Stimulated activated CD8-positive, alpha-beta memory T cell treated with anti-CD3 and anti-CD28 coated beads, Interleukin-12 subunit alpha, Interleukin-12 subunit beta, amount 100 ng/mL, for 1 hour (primary cell): ENCODE data around the gene TRPM5.
A peak's percentile ranks its signal among the peaks of the same experiment; 100 is the strongest.

Source experiments
- DNase-seq: peaks from one replicate; pipeline ENCODE4 v3.0.0-alpha.2; 2020; ENCODE audit warnings: low read depth

The TRPM5 gene

DNA sequence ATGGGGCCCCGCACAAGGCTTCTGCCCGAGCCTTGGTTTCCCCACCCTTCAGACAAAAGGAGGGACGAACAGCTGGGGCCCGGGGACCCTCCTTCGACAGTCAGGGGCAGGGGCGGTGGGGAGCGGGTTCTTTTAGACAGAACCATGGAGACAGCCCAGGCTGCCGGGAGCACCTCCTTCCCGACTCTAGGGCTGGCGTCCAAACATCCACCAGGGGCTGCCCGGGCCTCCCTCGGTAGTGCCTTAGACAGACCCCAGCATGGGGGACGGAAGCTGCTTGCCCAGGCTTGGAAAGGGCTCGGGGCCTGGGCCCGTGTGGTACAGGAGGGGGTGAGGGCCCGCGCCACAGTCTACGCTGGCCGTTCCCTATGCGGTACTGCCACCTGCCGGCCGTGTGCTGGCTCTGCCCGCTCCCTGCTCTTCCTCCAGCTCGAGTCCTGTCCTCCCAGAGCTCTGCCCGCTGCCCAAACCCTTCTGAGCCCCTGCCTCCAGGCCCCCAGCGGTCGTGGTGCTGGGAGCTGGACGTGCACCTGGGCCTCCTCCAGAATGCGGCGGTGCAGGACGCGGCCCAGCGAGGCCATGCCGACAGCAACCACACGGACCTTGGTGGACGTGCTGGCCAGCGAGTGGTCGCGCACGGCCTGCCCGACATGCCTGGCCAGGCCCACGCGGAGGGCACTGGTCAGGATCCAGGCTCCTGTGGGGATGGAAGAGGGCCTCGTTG lies 23.6 kb downstream of the TRPM5 start:
- peak; percentile 62 for DNase-seq

DNA sequence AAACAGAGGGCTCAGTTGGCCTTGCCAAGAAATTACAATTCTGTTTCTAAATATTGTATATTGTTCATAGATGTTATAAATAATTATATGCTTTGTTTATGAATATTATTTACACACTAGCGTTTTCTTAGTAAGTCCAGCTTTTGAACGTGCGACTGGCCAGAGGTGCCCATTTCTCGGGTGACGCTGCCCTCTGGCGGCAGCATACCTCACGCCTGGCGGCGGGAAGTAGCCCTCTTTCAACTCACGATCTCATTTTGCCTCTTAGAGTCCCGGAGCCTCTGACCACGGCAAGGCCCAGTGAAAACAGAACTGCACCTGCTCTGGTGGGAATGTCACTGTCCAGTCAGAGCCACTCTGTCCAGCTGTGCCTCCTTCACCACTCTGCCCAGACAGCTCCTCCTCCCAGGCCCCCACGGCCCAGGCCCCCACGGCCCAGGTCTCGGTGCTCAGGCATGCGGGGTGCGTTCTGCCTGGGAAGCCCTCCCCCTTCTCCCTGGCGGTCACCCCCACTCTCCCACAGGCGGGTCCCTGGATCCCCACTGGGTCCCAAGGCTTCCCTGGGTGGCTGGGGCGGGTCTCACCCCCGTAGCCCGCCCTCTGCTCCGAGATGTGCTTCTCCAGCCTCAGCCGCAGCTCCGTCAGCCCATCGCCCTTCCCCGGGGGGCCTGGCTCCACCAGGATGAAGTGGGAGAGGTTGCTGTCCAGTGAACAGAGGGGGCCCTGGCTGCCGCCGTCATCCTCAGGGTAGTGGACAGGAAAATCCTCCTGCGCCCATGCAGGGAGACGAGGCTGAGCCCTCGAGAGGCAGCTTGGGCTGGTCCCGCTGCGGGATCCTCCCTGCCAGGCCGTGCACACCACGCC lies 24.4 kb downstream of the TRPM5 start:
- DNase-seq: peak; percentile 36

DNA sequence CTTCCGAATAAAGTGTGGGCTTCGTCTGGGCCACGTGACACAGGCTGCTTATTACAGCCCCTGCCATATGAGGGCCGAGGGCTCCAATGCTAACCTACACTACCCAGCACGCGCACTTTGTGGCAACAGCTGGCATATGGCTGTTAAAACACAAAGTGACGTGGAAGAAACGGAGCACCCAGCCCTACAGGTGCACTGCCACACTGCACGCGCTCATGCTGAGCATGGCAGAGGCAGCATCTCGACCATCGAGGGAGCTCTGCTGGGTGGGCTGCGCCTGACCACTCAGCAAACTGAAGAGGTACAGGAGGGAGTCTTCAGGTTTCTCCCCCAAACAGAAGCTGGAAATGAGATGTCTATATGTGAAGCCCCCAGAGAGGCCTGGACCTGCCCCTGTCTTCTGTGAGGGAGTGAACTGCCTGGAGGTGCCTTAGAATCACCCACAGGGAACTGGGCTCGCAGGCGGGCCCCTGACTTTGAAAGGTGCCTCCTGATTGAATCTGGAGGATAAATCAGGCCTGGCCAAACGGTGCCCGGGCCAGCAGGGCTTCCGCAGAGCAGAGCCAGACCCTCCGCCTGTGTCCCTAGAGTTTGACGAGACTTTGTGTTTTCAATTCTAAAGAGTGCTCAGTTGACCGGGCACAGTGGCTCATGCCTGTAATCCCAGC lies 25.5 kb downstream of the TRPM5 start:
- no peak for DNase-seq

DNA sequence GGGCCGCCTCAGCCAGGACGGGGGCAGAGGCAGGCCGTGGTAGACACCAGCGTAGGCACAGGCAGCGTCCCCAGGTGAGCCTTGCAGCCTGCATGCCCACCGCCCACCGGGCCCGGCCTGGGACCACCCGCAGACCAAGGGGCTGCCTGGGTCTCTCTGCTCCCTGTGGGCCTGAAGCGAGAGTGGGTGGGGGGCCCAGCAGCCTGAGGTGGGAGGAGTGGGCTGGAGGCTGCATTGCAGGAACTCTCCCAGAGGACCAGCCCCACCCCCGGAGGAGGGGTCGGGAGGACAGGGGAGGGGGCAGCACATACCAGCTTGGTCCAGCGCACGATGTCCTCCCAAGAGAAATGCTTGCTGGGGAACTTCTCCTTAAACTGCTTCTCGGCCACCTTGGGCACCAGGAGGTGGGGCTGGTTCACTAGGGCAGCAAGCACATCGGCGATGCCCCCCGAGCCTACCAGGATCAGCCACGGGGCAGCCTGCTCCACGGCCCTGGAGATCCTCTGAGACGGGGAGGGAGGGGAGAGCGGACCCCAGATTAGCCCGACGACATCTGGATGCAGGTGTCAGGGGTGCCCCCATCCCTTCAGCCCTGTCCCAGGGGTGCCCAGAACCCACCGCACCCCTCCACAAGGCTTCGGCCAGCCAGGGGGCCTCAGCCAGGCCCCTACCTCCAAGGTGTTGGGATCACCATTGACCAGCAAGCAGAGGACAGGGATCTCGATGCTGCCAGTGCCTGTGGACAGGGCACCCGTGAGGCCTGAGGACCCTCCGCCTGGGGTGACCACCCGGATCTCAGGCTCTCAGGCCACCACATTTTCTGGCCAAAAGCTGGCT lies 26.2 kb downstream of the TRPM5 start:
- no peak for DNase-seq

DNA sequence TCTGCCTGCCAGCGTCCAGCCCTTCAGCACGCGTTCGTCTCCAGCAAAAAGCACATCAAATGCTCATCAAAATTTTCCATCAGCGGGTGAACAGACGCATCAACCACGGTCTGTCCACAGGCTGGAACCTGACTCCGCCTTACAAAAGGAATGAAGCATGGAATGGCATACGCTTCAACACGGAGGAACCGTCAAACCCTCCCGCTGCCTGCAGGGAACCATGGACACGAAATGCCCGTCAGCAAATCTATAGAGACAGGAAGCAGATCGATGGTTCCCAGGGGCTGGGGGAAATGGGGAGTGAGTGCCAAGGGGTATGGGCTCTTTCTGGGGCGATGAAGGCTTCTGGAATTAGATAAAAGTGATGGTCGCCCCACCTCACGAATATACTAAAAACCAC lies 27.5 kb downstream of the TRPM5 start:
- DNase-seq: no peak

DNA sequence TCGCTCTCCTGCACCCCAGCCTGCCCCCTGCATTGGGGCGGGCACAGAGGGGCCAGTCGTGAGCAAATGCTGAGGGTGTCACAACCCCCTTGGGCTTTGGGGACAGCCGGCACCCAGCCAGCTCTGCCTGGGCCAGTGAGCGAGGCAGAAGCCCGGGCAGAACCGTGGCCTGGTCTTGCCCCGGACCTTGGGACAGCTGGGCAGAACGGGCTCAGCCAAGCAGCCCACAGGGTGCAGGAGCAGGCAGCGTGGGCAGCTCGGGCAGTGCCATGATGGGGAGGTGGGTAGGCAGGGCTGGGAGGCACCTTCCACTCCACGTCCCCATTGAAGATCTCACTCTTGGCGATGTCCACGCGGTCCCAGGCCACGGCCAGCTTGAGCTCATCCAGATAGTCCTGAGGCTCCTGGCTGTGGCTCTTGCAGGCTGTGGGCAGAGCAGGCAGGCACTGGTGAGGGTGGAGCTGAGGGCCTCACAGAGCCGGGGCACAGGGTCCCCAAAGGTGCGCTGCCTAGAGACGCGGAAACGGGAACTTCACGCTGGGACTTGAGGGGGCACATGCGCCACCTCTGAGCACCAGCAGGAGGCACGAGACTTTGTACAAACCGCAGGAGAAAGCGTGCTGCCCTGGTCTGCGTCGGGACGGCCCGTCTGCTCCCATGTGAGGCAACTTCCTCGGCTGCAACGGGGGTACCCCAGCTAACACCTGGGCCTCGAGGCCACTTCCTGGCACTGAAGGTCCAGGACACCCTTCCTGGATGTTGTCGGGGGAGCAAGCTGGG lies 28.5 kb downstream of the TRPM5 start:
- no peak for DNase-seq

DNA sequence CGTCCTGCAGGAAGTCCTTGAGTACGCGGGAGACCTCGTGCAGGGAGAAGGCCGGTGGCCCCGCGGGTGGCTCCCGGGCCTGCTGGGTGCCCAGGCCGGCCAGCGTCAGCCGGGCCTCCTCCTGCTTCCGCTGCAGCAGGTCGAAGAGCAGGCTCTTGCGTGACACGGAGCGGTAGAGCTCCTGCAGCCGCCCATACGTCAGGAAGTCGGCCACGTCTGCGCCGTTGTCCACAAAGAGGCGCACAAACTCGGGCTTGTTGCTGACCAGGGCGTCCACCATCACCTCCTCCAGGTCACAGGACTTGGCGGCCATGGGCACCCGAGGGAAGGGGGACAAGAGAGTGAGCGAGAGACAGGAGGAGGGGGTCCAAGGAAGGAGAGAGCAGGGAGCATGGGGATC lies 29.1 kb downstream of the TRPM5 start:
- DNase-seq: no peak

DNA sequence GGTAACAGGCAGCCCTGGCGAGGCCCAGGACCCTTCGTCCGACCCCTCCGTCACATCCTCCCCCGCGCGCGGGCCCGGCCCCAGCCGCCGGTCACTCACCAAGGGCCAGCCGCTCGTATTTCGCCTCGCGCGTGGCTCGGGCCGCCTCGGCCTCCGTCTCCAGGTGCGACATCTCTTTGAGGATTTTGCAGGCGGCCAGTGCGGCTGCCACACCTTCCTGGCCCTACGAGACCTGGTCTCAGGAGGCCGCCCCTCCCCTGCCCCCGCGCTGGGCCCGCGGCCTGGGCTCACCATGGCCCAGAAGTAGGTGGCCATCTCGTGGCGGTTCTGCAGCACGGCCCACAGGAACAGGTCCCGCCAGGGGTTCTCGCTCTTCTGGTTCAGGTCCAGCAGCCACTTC lies 29.7 kb downstream of the TRPM5 start:
- no peak for DNase-seq

DNA sequence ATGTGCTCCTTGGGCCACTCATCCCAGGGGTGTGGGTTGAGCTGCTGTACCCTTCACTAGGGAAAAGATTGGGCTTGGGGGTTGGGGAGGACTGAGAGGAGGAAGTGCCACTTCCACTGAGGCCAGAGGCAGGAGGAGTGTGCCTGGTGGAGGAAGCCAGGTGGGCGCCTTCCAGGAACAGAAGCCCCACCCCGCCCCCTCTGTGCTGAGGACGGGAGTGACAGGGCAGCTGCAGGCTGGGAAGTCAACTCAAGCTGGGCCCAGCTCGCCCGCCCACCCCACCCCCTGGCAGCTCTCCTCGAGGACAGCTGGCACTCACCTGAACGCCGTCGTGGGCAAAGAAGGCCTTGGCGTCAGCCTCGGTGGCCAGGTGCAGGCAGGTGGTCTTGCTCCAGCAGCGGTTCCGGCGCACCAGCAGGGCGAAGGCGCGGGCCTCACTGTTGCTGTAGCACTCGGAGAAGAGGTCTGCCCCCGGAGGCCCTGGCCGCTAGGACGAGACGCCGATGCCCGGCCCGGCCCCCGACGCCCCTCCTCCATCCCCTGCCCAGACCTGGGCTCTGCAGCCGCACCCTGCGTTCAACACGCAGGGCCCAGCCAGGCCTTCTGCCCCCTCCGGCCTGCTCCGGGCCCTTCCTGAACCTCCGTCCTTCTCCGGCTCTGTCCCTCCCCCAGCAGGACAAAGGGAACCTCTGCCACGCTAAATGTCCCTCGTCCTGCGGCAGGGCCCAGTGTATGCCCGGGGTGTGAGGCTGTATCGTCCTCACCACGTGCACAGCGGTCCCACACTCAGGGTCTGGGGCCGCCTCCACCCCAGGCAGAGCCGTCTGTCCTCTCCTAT lies 30.4 kb downstream of the TRPM5 start:
- no peak for DNase-seq

DNA sequence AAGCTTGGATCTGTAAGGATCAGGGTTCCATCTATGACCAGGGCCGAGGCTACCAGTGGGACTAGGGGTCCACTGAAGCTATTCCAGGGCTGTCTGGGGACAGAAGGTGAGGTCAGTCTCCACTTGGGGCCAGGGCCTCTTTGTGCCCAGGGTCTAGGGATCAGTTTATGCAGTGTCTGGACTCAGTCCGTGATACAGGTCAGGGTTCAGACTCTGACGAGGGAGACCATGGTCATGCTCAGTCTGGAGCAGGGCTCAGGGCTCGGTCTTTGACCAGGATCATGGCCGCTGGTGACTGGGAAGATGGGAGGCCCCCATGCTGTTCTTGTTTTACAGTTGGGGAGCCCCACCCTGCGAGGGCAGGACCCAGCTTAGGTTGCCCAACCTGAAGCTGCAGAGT lies 32.0 kb downstream of the TRPM5 start:
- no peak for DNase-seq

DNA sequence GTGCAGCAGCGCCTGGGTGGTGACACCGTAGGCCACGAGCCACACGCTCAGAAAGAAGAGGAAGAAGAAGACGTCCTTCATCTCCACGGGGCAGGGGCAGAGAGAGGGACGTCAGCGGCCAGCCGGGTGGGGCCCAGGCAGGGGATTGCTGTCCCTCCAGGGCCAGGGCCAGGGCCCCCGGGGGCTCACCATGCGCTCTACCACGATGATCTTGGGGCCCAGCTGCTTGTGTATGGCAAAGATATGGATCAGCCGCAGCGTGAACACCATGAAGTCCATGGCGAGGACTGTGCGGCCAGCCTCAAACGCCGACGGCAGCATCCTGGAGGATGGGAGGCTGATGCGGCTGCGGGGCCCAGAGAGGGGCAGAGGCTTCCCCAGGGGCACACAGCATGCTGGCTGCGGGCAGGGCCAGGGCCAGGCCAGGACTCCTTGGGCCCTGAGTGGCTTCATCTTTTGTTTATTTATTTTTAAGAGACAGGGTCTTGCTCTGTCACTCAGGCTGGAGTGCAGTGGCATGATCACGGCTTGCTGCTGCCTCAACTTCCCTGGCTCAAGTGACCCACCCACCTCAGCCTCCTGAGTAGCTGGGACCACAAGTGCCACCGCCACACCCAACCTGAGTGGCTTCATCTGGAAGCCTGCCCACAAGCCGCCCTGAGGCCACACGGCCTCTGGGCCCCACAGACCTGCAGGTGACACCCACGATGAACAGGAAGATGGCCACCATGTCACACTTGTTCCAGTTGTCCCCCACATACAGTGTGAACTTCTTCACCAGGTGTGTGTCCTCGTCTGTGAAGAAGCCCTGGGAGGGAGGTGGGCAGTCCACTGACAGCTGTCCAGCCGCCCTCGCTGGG lies 32.6 kb downstream of the TRPM5 start:
- no peak for DNase-seq

DNA sequence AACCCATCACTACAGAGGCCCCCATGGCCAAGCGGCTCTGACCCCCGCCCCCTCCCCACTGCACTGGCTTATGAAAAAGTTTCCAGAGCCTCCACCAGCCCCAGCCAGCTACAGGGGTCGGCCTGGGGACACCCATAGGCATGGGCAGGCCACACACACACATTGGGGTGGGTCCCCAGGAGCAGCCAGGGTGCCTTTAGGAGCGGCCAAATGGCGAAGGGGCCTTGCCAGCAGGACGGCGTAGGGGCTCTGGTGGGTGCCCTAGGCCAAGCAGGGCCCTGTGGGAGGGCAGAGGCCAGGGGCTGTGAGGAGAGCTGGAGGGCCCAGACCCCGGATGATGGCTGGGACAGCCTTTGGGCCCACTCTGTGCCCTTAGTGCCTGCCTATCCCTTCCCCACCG lies 33.7 kb downstream of the TRPM5 start:
- no peak for DNase-seq

DNA sequence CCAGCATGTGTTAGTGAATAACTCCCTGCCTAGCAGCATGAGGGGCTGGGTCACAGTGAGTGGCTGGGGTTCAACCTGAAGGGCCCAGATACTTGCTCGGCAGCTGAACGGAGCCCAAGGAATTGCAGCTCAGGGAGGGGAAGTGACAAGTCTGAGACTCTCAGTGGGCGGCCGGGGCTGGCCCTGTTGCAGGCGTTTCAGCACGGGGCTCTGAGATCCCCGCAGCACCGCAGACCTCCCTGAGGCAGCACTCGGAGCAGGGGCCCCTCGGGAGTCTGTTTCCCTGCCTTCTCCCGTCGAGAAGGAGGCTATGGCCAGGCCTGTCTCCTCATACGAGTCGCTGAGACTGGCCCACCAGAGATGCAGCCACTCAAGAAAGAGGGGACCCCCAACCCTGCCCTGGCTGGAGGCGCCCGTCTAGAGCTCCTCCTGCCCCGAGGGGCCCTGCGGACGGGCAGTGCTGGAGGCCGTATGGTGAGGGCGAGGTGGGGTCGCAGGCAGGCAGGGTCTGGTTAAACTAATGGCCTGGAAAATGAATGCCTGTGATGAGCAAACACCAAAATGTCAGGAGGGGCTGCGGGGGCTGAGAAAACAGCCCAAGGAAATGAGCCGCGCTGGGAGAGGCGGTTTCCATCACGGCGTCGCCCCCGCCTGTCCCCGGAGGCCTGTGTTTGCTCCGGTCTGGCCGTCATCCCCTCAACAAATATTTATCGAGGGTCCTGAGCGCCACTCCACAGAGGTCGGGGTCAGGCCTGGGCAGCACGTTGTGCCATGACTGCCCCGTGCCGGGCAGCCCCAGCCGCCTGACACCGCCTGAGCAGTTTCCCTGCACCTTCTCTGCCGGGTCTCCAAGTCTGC lies 34.5 kb downstream of the TRPM5 start:
- DNase-seq: no peak

DNA sequence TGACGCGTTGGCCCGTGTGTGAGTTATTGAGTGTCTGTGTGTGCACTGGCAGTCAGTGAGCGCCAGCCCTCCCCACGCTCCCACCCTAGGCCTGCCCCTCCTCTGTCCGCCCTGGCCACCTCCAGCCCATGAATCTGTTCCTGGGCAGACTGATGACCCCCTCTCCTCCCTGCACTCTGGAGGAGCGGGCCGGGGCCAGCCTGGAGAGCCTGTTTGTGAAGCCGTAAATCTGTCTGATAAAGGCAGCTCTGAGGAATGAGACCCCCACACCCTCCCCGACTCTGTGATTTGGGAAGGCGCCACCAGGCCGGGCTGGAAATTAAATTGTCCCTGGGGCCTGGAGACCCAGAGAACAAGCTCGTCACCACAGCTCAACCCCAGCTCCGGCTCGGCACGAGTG lies 35.2 kb downstream of the TRPM5 start:
- no peak for DNase-seq

DNA sequence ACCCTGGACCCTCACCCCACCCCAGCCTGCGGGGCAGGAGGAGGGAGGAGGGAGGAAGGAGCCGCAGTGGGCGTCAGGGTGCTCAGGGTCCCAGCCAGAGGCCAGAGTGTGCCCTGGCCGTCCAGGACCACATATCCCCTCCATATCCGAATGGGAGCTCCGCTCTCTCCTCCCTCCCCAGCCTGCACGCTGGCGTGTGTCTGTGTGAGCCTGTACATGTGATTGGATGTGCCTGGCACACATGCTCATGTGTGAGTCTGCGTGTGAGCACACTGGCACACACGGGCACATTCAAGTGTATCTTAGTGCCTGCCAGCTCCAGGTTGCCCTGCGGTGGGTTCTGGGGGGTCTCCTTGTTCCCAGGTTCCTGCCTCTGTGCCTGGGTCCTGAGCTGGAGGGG lies 35.6 kb downstream of the TRPM5 start:
- DNase-seq: no peak

DNA sequence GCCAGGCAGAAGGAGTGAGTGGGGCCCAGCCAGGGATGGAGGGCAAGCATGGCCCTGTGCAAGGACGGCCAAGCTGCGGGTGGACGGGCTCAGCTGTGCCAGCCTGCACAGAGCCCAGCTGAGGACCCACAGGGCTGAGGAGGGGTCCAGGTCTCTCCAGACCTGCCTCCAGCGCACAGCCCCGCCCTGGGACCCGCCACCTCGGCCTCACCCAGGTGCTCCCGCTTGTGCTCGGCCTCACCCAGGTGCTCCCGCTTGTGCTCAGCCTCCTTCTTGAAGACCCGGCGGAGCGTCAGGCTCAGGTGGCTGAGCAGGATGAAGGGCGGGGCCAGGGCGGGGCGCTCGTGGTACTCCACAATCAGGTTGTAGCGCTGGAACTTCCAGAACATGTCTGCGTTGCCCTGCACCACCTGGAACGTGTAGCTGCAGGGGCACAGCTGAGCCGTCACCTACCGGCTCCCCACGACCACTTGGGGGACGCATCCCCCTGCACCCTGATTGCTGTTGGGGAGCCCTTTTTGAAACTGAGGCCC lies 37.4 kb downstream of the TRPM5 start:
- DNase-seq: no peak

DNA sequence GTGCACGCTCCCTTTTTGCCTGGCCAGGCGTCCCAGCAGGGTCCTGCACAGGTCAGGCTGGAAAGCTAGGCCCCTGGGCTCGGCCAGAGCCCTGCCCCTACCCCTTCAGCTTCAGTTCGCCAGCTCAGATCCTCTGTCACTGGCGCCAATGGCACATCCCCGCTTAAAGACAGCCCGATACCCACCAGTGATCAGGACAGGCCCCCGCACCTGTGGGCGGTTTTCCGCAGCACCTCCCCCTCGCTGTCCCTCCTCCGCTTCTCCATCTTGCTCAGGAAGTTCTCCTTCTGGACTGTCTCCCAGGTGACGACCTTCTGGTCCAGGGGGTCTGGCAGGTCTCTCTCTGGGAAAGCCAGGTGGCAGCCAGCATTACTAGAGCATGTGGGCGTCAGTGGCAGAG lies 37.9 kb downstream of the TRPM5 start:
- no peak for DNase-seq

DNA sequence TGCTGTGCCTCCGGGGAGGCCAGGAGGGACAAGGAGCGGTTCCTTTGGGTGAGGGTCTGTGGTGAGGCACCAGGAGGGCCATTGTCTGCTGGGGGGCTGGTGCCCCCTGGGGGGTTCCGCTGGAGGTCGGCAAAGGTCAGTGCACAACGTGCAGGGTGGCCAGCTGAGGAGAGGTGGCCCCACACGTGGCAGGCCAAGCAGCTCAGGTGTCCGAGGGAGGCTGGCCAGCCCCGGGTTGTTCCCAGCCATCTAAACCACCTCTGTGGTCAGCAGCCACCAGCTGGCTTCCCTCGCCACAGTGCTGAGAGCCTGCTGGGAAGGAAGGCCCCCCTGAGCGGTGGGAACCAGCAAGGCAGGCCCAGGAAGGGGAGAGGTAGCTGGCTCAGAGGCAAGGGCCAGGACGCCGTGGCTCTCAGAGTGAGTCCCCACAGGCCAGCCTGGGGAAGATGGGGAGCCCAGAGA lies 39.5 kb downstream of the TRPM5 start:
- DNase-seq: no peak
